ENCODE data around the gene BAG2.

Gene BAG2

GRCh38 chr6:57165080-57165479 lies 7.0 kb upstream of the BAG2 start:
- no peak overlapping the region for H2AFZ ChIP-seq (ENCODE audit: low read depth, low read length, severe bottlenecking)
- no peak for TF ChIP-seq EZH2phosphoT487 (conservative IDR thresholded peaks at IDR 0.05; ENCODE audit: low read length)
- no peak for TF ChIP-seq CTCF (IDR thresholded peaks at IDR 0.05; ENCODE audit: insufficient read depth, low read length, poor library complexity, severe bottlenecking)
- no peaks in the 10 kb centered on the region for H4K20me1 ChIP-seq (ENCODE audit: low read depth, low read length)
- no peak overlapping the region for H3K9ac ChIP-seq (ENCODE audit: low read length)
- no peaks in the 10 kb centered on the region for H3K27me3 ChIP-seq (ENCODE audit: low read length)
- peaks cover 27% of the 10 kb centered on the region; the same call in 1 of the 2 replicates for H3F3A ChIP-seq (ENCODE audit: insufficient read depth)
- no peak overlapping the region for H3K27ac ChIP-seq (ENCODE audit: low read depth, low read length)
- H3K79me2 ChIP-seq (ENCODE audit: insufficient read depth, low read length) = no peaks in the 10 kb centered on the region
- no peaks in the 10 kb centered on the region for H3K9me2 ChIP-seq (replicated peaks; ENCODE audit: insufficient read depth, low read length)
- H3K4me2 ChIP-seq (ENCODE audit: low read depth, low read length, poor library complexity, severe bottlenecking) = no peak overlapping the region
- peaks cover 42% of the 10 kb centered on the region; the same call in 1 of the 2 replicates for H3K36me3 ChIP-seq (ENCODE audit: low read length)
- H3K9me3 ChIP-seq (ENCODE audit: insufficient read depth, low read length) = no peaks in the 10 kb centered on the region
- no peak overlapping the region for H3K4me3 ChIP-seq (ENCODE audit: insufficient read depth, low read length, poor library complexity, severe bottlenecking)

DNA sequence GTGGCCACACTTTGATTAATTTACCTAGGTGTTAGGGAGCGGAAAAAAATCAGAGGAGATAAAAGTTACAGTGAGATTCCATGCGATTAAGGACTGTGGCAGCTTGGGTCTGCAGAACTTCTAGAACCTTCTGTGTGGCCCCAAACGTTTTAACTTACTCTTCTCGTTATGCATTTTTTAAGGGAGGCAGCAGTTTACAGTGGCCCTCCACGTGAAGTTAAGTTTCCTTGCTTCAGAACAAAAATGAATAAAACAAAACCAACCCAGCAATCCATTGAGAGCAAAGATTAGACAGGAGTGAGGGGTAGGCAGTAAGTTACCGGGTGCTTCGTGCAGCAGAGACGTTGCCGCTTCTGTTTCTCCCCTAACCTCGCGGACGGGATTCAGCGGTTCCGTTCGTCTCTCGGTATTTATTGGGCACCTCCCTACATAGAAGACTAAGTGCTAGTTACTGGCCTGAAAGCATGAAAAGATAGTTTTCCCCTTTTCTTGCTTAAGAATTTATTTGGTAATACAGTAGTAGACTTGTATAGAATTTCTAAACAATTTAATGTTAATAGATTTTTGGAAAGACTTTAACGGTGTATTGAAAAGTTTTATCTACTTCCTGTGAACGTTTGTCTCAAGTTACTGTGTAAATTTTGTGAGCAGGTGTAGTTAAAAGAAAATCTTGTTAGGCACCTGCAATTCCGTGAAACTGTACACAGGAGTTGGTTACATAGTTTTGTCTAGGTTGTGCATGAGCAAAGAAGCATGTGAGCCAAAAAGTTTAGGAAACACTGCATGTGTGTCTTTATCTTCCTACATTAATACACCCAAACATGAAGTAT lies 1.1 kb downstream of the BAG2 start:
- Histone ChIP-seq H3K9me2 (replicated peaks; ENCODE audit: insufficient read depth, low read length) (no peaks in the 10 kb centered on the region), H3K27ac (ENCODE audit: low read depth, low read length) (peak overlapping the region; percentile 84), H3K4me2 (ENCODE audit: low read depth, low read length, poor library complexity, severe bottlenecking) (peak overlapping the region; percentile 69), H4K20me1 (ENCODE audit: low read depth, low read length) (no peaks in the 10 kb centered on the region), H3K79me2 (ENCODE audit: insufficient read depth, low read length) (peaks cover 57% of the 10 kb centered on the region), H3K27me3 (ENCODE audit: low read length) (no peaks in the 10 kb centered on the region), H3F3A (ENCODE audit: insufficient read depth) (peaks cover 40% of the 10 kb centered on the region), H3K4me3 (ENCODE audit: insufficient read depth, low read length, poor library complexity, severe bottlenecking) (peak overlapping the region; percentile 72), H2AFZ (ENCODE audit: low read depth, low read length, severe bottlenecking) (peak overlapping the region; percentile 34), H3K9ac (ENCODE audit: low read length) (peak overlapping the region; percentile 81), H3K36me3 (ENCODE audit: low read length) (peaks cover 9% of the 10 kb centered on the region), H3K9me3 (ENCODE audit: insufficient read depth, low read length) (no peaks in the 10 kb centered on the region)
- TF ChIP-seq CTCF (IDR thresholded peaks at IDR 0.05; ENCODE audit: insufficient read depth, low read length, poor library complexity, severe bottlenecking) (no peak), EZH2phosphoT487 (conservative IDR thresholded peaks at IDR 0.05; ENCODE audit: low read length) (no peak)

DNA sequence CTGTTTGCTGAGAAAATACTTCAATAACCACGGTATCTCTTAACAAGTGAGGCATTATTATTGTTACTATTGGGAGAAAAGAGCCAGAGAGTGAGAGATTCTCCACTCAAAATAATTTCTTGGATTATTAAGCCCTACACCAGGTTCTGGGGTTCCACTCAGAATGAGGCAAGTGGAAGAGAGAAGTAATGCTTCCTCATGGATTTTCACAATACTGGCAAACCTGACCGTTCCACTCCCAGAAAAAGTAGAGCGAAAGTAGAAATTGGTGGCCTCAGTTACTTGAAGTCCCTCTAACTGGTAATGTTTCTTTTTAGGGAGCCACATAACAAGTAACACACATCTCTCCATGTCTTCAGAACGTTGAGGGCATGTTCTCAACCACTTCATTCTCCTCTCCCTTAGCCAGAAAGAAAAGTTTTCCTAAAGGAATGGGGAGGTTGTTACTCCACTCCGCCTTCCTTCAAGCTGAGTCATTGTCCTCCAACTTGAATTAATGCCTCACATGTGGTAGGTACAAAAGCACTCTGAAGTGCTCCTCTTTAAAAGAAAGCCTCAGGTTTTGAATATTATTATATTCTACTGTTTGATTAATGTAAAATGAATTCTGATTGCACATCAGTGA lies 1.9 kb downstream of the BAG2 start:
- Histone ChIP-seq H4K20me1 (ENCODE audit: low read depth, low read length) (0 out of 2 replicates have a peak, but pooled peaks cover 6% of the 10 kb centered on the region), H3K4me2 (ENCODE audit: low read depth, low read length, poor library complexity, severe bottlenecking) (peak overlapping the region; percentile 69), H3K27ac (ENCODE audit: low read depth, low read length) (peak overlapping the region; percentile 84), H3K79me2 (ENCODE audit: insufficient read depth, low read length) (peaks cover 64% of the 10 kb centered on the region), H3K9me3 (ENCODE audit: insufficient read depth, low read length) (no peaks in the 10 kb centered on the region), H3F3A (ENCODE audit: insufficient read depth) (peaks cover 34% of the 10 kb centered on the region), H3K27me3 (ENCODE audit: low read length) (no peaks in the 10 kb centered on the region), H3K9ac (ENCODE audit: low read length) (peak overlapping the region; percentile 81), H3K9me2 (replicated peaks; ENCODE audit: insufficient read depth, low read length) (no peaks in the 10 kb centered on the region), H3K4me3 (ENCODE audit: insufficient read depth, low read length, poor library complexity, severe bottlenecking) (peak overlapping the region; percentile 72), H2AFZ (ENCODE audit: low read depth, low read length, severe bottlenecking) (peak overlapping the region; percentile 0), H3K36me3 (ENCODE audit: low read length) (peaks cover 6% of the 10 kb centered on the region)
- TF ChIP-seq EZH2phosphoT487 (conservative IDR thresholded peaks at IDR 0.05; ENCODE audit: low read length) (no peak), CTCF (IDR thresholded peaks at IDR 0.05; ENCODE audit: insufficient read depth, low read length, poor library complexity, severe bottlenecking) (no peak)
